Renal cortex interstitium (tissue), 11 donors: Measurements from ENCODE around the gene VSIG10L. TPM values are rescaled to one million over a fixed set of nuclear protein-coding genes. Genes with fewer than 3 reads are reported as not detected.
A peak's percentile ranks its signal among the peaks of the same experiment; 100 is the strongest.

Source experiments
- DNase-seq, 11 donors: peaks; one replicate each; pipeline ENCODE4 v3.0.0-alpha.2; 2013; ENCODE audit warnings: low read depth in 9 of 11, low spot score in 4 of 11; ENCODE audit errors: extremely low read depth in 1 of 11
- polyA plus RNA-seq, 3 donors: library from polyadenylated mRNA; unstranded; fragments of 120-200 nt; gene quantifications; one replicate each; pipeline ENCODE4 v1.2.1, GENCODE V29; 2013; ENCODE audit not compliant: insufficient read length in 3 of 3

The VSIG10L gene
- polyA plus RNA-seq, 3 donors = 3.8 to 5.3 (median 4.4) TPM

GRCh38 chr19:51367255-51367564 is 25.3 kb upstream of the VSIG10L start:
- DNase-seq = no peak

- peak; percentile 86 to 98 (median 96) for DNase-seq
Measured at GRCh38 chr19:51366389-51367254, 24.7 kb upstream of the VSIG10L start.

DNA sequence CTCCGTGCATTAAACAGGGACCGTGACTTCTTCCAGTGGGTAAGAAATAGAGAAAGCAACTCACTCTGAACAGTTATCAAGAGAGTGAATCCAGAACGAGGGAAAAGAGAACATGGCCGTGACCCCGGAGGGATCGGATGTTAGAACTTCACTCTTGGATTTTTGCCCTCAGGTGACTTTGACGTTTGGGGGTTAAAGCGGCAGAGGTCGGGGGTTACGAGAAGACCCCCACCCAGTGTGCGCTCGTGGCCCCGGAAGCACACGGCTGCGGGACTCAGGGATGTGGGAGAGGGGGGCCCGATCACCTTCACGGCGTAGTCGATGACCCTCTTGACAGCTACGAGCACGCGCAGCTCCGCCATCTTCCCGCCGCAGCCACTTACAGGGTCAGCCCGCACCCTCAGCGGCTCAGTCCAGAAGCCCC is 24.0 kb upstream of the VSIG10L start, which contains the start of gene ETFB:
Gene ETFB (minus strand): TSS at position 424 of the 424 bp plus-strand sequence. CDS start 62 bp downstream, at position 362.
- no peak for DNase-seq

DNA sequence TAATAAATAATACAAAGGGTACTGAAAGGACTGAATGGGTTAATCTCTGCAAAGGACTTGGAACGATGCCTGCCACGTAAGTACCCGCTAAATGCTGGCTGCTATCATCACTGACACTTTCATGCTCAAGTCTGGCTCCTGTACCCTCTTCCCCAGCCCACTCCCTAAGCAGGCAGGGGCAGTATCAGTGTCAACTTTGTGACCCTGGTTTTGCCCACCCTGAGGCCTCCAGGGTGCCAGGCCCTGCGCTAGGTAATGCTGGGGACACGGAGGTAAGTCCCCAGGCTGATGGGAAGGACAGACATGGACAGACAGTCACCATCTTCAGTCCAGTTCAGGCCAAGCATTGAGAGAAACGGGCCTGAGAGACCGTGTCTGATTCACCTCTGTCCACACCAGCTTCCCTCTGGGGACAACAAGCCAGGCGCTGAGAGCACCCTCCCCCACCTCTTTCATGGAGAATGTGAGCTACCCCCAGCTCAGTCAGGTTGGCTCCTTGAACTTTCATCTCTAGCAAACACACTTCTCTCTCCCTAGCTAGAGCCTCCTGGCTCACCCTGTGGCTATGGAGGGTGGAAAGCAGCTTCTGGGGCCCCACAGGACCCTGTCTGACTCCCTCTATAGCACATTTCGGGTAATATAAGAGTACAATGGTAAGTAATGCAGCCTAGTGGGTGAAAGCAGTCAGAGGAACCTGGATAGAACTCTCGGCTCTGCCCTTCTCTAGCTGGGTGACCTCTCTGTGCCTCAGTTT is 23.4 kb upstream of the VSIG10L start:
- DNase-seq = peak in 2 of 11 donors; percentile 19 to 35

GRCh38 chr19:51364200-51365106 is 22.5 kb upstream of the VSIG10L start:
- DNase-seq = no peak

DNA sequence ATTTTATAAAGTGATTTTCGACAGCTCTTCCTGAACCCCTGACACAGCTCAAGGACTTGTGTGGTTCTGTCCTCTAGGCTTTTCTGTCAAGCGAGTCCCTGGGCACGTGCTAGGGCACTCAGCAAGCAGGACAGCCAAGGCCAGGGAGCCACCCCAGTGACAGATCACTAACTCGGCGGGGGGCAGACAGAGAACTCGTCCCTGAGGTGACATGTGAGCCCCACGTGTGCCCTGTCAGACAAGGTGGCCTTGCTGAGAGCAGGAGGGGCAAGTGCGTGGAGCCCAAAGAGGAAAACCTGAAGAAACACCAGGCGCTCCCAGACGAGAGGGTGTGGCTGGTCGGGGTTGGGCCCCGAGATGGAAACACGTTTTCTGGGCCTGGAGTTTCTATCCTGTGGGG is 19.3 kb upstream of the VSIG10L start:
- DNase-seq = no peak

- no peak for DNase-seq
Measured at GRCh38 chr19:51359294-51359693, 17.4 kb upstream of the VSIG10L start.

DNA sequence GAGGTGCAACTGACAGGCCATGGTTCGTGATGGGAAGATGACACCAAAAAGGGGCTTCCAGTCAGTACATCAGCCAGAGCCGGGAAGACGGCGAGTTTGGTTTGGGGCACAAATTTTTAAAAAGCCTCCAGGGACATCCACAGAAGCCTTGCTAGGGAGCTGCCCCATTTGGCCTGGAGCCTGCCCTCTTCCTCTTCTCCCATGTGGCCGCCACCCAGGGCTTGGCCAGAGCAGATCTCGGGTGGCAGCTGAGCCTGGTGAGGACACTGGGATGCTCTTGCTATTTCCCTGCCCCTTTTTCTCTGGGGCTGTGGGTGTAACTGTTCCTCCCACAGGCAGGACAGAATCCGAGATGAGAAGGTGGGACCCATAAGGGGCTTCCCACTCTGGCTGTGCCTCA is 16.0 kb upstream of the VSIG10L start:
- DNase-seq = no peak

- no peak for DNase-seq
Measured at GRCh38 chr19:51356159-51356801, 14.3 kb upstream of the VSIG10L start.

- peak in 5 of 11 donors; percentile 34 to 64 (median 45) for DNase-seq
Measured at GRCh38 chr19:51354742-51355148, 12.8 kb upstream of the VSIG10L start.

DNA sequence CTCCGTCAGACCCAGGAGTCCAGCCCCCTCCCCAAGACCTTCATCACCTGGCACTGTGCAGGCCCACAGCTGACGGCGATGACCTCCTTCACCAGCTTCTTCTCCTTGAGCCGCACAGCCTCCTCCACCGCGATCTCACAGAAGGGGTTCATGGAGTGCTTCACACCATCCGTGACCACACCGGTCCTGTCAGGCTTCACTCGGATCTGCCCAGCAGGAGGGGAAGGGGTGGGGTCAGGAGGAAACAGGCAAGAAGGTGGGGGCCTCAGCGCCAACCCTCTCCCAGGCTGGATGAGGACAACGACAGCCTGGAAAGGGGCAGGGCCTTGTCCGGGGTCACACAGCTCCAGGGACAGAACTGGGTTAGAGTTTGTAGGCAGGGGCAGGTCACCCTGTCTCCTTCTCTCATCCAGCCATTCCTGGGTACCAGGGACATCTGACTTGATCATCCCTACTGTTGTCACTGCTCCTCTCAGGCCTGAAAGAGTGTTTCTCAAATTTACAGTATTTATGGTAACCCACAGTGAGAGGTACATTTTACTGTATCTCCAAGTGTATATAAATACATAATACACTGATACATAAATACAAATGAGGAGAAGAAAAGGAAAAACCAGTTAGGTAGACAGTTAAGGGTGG is 12.3 kb upstream of the VSIG10L start:
- peak in 3 of 11 donors; percentile 19 to 35 (median 30) for DNase-seq

- no peak for DNase-seq
Measured at GRCh38 chr19:51352783-51353360, 10.9 kb upstream of the VSIG10L start.

GRCh38 chr19:51351266-51351990 is 9.5 kb upstream of the VSIG10L start:
- no peak for DNase-seq

DNA sequence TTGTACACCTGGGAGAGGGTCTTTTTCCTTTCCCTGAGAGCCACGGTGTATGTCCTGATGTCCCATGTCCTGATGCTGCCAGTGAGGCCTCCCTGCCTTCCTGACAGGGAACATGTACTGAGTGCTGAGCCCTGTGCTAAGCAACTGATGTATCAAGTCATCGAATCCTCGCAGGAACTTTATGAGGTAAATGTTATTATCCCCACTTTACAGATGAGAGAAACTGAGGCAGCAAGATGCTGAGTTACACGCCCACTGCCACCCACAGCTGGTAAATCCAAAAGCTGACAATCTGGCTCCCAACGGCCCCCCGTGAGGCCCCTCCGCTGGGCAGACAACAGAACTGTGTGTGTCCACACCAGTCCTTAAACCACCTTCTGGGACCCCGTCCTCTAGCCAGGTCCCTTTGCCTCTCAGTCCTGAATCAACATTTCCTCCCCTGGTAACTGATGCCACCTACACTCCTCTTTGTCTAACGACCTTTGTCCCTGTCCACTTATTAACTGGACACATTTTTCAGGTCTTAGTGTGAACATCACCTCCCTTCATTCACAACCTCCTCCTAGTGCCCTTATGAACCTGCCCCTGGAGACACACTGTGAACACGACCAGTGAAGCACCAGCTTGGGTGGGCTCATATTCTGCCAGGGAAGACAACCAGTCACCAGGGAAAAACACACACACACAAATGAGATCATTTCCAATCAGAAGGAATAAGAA is 5.4 kb upstream of the VSIG10L start:
- no peak for DNase-seq

GRCh38 chr19:51346742-51347141 is 4.8 kb upstream of the VSIG10L start:
- DNase-seq = no peak

GRCh38 chr19:51345076-51345620 is 3.2 kb upstream of the VSIG10L start:
- no peak for DNase-seq
